Memory B cell (primary cell): Measurements from ENCODE around the gene ERCC5.

ENCODE experiments used
- ATAC-seq: fragments of 150-1000 bp; cut with Tn5 transposase; 2 replicates; pipeline ENCODE4 v1.10.0; 2021; ENCODE audit warnings: low read depth, mild to moderate bottlenecking, moderate library complexity
- DNase-seq, 2 donors: peaks; one replicate each; pipeline ENCODE4 v3.0.0; 2022; ENCODE audit warnings: low spot score in 2 of 2
- H3K27ac Mint-ChIP-seq: one replicate; pipeline ENCODE4 v1.8.0; 2022; ENCODE audit warnings: mild to moderate bottlenecking, moderate library complexity, mixed read lengths
- H3K27me3 Mint-ChIP-seq: one replicate; pipeline ENCODE4 v1.8.0; 2022; ENCODE audit warnings: mixed read lengths
- H3K36me3 Mint-ChIP-seq: one replicate; pipeline ENCODE4 v1.8.0; 2022; ENCODE audit warnings: mild to moderate bottlenecking, mixed read lengths
- H3K4me1 Mint-ChIP-seq: one replicate; pipeline ENCODE4 v1.8.0; 2022; ENCODE audit warnings: mixed read lengths
- H3K4me3 Mint-ChIP-seq: one replicate; pipeline ENCODE4 v1.8.0; 2022; ENCODE audit warnings: mild to moderate bottlenecking, moderate library complexity, mixed read lengths
- H3K9me3 Mint-ChIP-seq: one replicate; pipeline ENCODE4 v1.8.0; 2022; ENCODE audit warnings: mixed read lengths

Gene ERCC5

DNA sequence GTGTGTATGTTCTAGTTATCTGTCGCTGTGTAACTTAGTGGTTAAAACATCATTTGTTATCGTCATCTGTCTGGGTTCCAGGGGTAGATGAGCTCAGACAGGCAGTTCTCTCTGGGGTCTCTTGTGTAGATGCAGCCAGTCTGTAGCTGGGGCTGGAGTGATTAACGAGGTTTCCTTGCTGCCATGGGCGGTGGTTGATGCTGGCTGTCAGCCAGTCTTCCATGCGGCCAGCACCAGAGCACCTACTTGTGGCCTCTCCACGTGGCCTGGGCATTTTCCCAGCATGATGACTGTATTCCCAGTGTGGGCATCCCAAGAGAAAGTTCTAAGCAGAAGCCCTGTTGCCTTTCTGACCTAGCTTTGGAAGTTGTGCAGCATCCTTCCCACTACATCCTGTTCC lies 10.7 kb downstream of the ERCC5 start:
- no peak for DNase-seq
- no peak overlapping the region for H3K4me3 Mint-ChIP-seq
- H3K4me1 Mint-ChIP-seq = peaks cover 13% of the 10 kb centered on the region
- no peak overlapping the region for H3K27ac Mint-ChIP-seq
- H3K9me3 Mint-ChIP-seq = no peaks in the 10 kb centered on the region
- no peak for ATAC-seq
- no peaks in the 10 kb centered on the region for H3K27me3 Mint-ChIP-seq
- H3K36me3 Mint-ChIP-seq = peaks cover 38% of the 10 kb centered on the region

DNA sequence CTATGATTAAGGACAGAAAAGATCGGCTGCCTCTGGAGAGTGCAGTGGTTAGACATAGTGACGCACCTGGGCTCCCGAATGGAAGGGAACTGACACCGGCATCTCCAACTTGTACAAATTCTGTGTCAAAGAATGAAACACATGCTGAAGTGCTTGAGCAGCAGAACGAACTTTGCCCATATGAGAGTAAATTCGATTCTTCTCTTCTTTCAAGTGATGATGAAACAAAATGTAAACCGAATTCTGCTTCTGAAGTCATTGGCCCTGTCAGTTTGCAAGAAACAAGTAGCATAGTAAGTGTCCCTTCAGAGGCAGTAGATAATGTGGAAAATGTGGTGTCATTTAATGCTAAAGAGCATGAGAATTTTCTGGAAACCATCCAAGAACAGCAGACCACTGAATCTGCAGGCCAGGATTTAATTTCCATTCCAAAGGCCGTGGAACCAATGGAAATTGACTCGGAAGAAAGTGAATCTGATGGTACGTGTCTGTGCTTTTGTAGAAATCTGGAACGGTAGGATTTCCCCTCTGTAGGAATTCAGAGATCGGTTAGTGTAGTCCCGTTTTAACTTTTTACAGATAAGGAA lies 16.9 kb downstream of the ERCC5 start:
- DNase-seq (no peak), ATAC-seq (no peak)
- Mint-ChIP-seq H3K27ac (no peak overlapping the region), H3K4me1 (peaks cover 14% of the 10 kb centered on the region), H3K27me3 (no peaks in the 10 kb centered on the region), H3K9me3 (no peaks in the 10 kb centered on the region), H3K4me3 (no peak overlapping the region), H3K36me3 (peaks cover 43% of the 10 kb centered on the region)

DNA sequence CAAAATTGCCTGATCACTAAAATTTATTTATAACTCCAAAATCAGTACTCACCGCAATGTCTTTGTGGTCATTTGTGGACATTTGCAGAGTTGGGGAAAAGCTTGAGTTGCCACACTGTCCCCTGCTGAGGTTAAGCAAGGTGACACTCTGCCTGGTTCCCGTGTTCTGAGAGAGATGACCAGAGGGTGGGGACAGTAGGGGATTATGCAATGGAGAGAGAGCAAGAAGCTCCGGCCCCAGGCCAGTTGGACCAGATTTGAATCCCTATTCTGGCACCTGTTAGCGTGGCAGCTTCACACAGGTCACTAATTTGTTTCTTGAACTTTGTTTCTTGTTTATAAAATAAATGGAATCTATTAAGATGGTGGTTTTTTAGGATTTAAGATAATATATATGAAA lies 17.8 kb downstream of the ERCC5 start:
- Mint-ChIP-seq H3K27me3 (no peaks in the 10 kb centered on the region), H3K27ac (no peak overlapping the region), H3K4me3 (no peak overlapping the region), H3K9me3 (no peaks in the 10 kb centered on the region), H3K4me1 (peaks cover 14% of the 10 kb centered on the region), H3K36me3 (peaks cover 41% of the 10 kb centered on the region)
- DNase-seq = no peak
- ATAC-seq = no peak

DNA sequence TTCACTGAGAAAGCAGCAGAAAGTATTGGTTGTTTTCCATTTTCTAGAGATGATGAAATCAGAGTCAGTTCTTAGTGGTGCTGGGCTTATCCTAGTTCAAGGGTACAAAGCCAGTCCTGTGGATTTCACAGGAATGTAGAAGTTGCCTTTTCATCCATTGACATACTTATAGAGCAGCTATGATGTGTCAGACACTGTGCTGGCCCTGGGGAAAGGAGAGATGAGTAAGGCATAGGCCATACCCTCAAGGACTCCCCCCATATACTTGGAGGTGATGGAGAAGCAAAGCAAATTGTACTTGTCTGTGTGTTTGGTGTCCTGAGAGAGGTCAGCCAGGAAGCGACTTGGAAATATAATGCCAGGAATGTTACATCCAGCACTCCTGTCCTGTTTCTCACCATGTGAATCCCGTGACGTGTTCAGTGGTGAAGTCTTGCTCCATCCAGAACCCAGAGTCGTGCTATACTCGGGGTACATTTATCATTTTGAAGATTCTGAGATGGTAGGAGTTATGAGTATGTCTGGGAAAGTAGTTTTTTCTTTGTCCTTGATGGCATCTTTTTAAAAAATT lies 22.6 kb downstream of the ERCC5 start:
- DNase-seq (no peak), ATAC-seq (no peak)
- H3K4me3 Mint-ChIP-seq = no peak overlapping the region
- H3K27me3 Mint-ChIP-seq = no peaks in the 10 kb centered on the region
- H3K27ac Mint-ChIP-seq = no peak overlapping the region
- H3K4me1 Mint-ChIP-seq = peaks cover 10% of the 10 kb centered on the region
- no peaks in the 10 kb centered on the region for H3K9me3 Mint-ChIP-seq
- H3K36me3 Mint-ChIP-seq = peaks cover 25% of the 10 kb centered on the region

DNA sequence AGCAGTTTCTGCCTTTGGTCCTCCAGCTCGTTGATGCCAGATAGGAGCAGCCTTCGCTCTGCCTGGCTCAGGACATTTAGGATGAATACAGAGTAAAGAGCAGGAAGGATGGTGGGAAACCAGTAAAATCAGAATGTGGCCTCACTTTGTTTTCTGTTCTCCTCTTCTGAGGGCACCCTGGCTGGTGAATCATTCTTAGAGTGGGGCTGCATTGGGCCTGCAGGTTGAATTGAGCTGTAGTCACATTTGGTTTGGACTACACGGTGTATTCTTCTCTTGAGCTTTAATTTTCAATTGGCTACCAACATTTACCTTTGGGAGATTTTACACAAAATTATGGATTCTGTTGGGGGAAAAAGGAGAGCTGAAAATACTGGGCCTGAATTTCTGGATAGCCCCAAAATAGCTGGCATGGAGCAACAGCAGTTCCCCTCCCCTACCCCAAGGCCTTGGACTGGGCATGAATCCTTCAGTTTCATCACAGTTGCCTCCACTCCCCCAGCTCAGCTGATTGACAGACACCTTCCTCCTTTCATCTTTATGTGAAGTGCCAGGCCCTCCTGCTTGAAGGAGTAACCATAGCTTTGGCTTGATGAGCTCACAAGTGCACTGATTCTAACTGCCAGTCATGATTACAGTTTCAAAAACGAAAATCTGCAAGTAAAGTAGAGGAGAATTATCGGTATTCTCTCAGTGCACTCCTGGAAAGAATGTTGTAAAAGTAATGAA lies 24.3 kb downstream of the ERCC5 start:
- peaks cover 3% of the 10 kb centered on the region for H3K4me1 Mint-ChIP-seq
- no peak for DNase-seq
- no peak for ATAC-seq
- H3K27ac Mint-ChIP-seq = peak overlapping the region; percentile 46
- no peak overlapping the region for H3K4me3 Mint-ChIP-seq
- H3K27me3 Mint-ChIP-seq = no peaks in the 10 kb centered on the region
- H3K9me3 Mint-ChIP-seq = no peaks in the 10 kb centered on the region
- H3K36me3 Mint-ChIP-seq = peaks cover 26% of the 10 kb centered on the region

DNA sequence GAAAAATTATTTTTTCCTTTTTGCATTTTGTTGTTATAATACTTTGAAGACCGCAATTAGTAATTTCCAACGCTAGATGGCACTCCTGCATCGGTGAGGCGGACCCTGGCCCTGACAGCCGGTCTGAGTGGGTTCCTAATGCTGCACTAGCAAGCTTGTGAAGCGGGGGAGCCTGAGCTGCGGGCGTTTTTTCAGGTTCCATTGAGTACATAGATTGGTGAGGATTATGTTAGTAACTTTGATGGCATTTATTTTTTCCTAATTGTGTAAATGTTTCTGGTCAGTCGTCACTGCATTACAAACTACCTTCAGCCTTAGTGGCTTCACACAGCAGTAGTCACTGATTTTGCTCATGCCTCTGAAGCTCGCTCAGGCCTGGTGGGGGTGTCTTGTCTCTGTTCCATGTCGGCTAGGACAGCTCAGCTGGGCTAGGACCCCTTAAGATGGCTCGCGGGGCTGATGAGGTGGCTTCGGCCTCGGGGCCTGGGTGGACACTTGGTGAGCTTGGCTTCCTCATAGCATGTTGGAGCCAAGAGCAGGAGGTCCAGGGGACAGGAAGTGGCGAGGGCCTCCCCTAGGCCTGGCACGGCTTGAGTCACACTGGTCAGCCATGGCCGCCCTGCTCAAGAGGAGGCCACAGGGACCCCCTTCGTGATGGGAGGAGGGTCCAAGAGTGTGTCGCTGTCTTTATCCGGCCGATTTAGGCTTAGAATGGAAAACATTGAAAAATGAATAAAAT lies 25.0 kb downstream of the ERCC5 start:
- no peak overlapping the region for H3K4me3 Mint-ChIP-seq
- ATAC-seq (peak; percentile 70), DNase-seq (peak; percentile 19 to 43)
- H3K4me1 Mint-ChIP-seq = no peaks in the 10 kb centered on the region
- H3K9me3 Mint-ChIP-seq = no peaks in the 10 kb centered on the region
- peaks cover 27% of the 10 kb centered on the region for H3K36me3 Mint-ChIP-seq
- peak overlapping the region; percentile 46 for H3K27ac Mint-ChIP-seq
- no peaks in the 10 kb centered on the region for H3K27me3 Mint-ChIP-seq

DNA sequence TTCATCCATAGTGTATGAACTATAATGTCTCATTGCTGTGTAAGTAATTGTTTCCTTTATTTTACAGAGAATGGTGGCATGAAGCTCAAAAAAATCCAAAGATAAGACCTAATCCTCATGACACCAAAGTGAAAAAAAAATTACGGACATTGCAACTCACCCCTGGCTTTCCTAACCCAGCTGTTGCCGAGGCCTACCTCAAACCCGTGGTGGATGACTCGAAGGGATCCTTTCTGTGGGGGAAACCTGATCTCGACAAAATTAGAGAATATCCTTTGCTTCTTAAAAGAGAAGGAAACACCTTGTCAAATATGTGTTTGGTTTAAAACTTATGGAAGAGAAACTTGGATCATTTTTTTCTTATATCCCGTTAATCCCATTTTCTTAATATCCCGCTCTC lies 26.3 kb downstream of the ERCC5 start:
- DNase-seq (no peak), ATAC-seq (no peak)
- peaks cover 32% of the 10 kb centered on the region for H3K36me3 Mint-ChIP-seq
- H3K4me1 Mint-ChIP-seq = no peaks in the 10 kb centered on the region
- H3K4me3 Mint-ChIP-seq = no peak overlapping the region
- no peaks in the 10 kb centered on the region for H3K27me3 Mint-ChIP-seq
- H3K27ac Mint-ChIP-seq = peak overlapping the region; percentile 1
- H3K9me3 Mint-ChIP-seq = no peaks in the 10 kb centered on the region

DNA sequence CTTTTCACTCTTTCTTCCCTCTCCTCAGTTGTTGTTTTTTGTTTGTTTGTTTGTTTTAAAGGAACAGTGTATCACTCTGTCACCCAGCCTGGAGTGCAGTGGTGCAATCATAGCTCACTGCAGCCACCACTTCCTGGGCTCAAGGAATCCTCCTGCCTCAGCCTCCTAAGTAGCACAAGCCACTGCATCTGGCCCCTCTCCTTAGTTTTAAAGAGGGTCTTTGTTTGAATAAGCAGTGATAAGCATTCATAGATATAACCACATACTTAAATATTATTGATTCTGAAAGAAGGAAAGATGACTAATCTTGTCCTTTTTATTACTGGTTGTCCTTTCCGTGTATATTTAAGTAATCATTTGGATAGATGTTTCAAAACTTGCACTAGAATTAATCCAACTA lies 26.7 kb downstream of the ERCC5 start:
- Mint-ChIP-seq H3K9me3 (no peaks in the 10 kb centered on the region), H3K27ac (peak overlapping the region; percentile 1), H3K4me3 (no peak overlapping the region), H3K4me1 (no peaks in the 10 kb centered on the region), H3K36me3 (peaks cover 30% of the 10 kb centered on the region), H3K27me3 (no peaks in the 10 kb centered on the region)
- ATAC-seq = no peak
- no peak for DNase-seq

DNA sequence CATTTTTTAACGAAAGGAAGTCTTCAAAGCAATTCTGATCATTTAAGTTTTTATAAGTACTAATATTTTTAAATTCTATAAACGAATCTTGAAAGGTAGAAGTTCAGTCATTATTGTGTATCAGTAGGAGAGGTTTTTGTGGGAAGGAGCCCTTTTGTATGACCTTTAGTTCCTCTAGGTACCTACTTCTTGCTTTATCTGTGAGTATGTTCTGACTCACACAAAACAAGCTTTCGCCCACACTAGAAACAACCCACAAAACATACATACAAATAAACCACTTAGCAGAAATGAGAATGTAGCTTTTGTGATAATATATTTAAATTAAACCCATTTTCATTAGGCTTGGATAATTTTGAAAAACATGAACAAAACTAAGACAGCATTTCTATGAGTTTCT lies 27.8 kb downstream of the ERCC5 start:
- no peaks in the 10 kb centered on the region for H3K4me1 Mint-ChIP-seq
- H3K4me3 Mint-ChIP-seq = no peak overlapping the region
- no peaks in the 10 kb centered on the region for H3K9me3 Mint-ChIP-seq
- H3K27ac Mint-ChIP-seq = no peak overlapping the region
- H3K36me3 Mint-ChIP-seq = peaks cover 28% of the 10 kb centered on the region
- H3K27me3 Mint-ChIP-seq = no peaks in the 10 kb centered on the region
- ATAC-seq (no peak), DNase-seq (no peak)

DNA sequence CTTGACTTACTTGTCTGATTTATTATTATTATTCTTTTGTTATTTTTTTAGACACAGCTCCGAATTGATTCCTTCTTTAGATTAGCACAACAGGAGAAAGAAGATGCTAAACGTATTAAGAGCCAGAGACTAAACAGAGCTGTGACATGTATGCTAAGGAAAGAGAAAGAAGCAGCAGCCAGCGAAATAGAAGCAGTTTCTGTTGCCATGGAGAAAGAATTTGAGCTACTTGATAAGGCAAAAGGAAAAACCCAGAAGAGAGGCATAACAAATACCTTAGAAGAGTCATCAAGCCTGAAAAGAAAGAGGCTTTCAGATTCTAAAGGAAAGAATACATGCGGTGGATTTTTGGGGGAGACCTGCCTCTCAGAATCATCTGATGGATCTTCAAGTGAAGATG lies 29.4 kb downstream of the ERCC5 start:
- peaks cover 28% of the 10 kb centered on the region for H3K36me3 Mint-ChIP-seq
- DNase-seq (no peak), ATAC-seq (no peak)
- peak overlapping the region; percentile 78 for H3K27ac Mint-ChIP-seq
- H3K4me3 Mint-ChIP-seq = no peak overlapping the region
- no peaks in the 10 kb centered on the region for H3K9me3 Mint-ChIP-seq
- no peaks in the 10 kb centered on the region for H3K4me1 Mint-ChIP-seq
- H3K27me3 Mint-ChIP-seq = no peaks in the 10 kb centered on the region

DNA sequence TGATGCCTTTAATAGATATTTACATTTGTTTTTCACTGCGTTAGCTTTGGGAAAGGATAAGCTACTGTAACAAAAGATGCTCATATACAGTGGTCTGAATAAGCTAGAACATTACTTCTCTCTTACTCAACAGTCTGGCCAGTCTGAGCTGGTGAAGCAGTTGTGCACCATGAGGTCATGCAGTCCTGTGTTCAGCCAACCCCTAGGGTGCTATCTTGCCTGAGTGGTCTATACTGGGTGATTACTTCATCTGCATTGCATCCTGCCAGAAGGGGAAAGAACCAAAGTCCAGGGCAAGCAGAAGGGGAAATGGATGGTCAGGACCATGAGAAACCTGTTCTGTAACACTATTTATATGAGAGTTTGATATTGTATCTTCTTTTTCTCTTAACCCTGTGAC lies 31.5 kb downstream of the ERCC5 start:
- Mint-ChIP-seq H3K9me3 (no peaks in the 10 kb centered on the region), H3K27ac (no peak overlapping the region), H3K27me3 (no peaks in the 10 kb centered on the region), H3K36me3 (peaks cover 29% of the 10 kb centered on the region), H3K4me3 (no peak overlapping the region), H3K4me1 (no peaks in the 10 kb centered on the region)
- DNase-seq = no peak
- ATAC-seq = no peak

DNA sequence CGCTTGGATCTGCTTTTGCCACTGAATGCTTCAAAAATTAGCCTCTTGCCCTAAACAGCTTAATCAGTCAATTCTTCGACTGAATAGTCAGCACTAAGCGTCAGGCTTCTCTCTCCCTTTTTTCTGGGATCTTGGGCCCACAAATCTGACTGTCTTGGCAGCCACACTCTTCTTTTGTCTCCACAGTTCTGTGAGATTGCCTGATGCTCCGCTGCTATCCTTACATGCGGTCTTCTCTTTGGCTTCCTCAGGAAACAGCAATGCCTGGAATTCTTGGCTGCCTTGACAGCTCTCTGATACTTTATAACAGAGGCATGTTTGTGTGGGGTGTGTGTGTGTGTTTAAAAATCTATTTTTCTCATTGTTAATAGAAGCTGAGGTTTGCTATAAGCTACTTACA lies 32.6 kb downstream of the ERCC5 start:
- peaks cover 27% of the 10 kb centered on the region for H3K36me3 Mint-ChIP-seq
- no peak overlapping the region for H3K4me3 Mint-ChIP-seq
- DNase-seq (no peak), ATAC-seq (no peak)
- H3K27ac Mint-ChIP-seq = no peak overlapping the region
- H3K27me3 Mint-ChIP-seq = no peaks in the 10 kb centered on the region
- no peaks in the 10 kb centered on the region for H3K4me1 Mint-ChIP-seq
- H3K9me3 Mint-ChIP-seq = no peaks in the 10 kb centered on the region

DNA sequence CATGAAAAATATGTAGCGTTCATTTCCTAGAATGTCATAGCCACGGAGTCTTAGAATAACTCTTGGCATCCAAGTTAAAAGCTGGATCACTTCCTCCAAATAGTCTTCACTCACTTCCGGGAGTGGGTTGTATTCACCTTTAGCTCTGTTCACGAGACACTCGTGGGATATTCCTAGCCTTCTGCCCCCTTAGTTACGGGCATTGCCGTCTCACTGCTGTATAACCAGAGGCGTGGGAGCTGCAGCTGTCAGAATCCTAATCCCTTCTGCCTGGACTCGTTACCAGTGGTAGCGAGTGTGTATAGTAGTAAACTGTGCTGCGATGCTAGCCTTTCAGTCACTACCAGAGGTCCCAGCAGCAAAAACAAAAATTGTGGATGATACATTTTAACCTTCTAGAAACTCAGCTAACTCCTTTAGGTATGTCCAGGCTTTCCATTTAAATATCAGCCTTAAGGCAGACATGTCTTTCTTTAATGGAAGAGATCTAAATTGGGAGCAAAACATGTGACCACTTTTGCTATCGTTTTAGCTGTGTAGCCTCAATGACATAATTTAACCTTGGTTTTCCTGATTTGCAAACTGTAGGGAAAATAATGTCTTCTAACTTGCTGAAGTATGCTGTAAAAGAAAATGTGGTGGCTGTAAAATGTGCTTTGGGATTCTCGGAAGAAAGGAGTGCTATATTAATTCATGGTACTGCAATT lies 34.1 kb downstream of the ERCC5 start:
- no peaks in the 10 kb centered on the region for H3K4me1 Mint-ChIP-seq
- DNase-seq (no peak), ATAC-seq (no peak)
- no peaks in the 10 kb centered on the region for H3K27me3 Mint-ChIP-seq
- H3K27ac Mint-ChIP-seq = no peak overlapping the region
- H3K4me3 Mint-ChIP-seq = no peak overlapping the region
- H3K36me3 Mint-ChIP-seq = peaks cover 25% of the 10 kb centered on the region
- H3K9me3 Mint-ChIP-seq = no peaks in the 10 kb centered on the region
